Measurements from ENCODE around the gene RNF113A.
A peak's percentile ranks its signal among the peaks of the same experiment; 100 is the strongest.
"Not testable (repeated sequence)": the region's sequence is repeated elsewhere in the genome, so short reads cannot be mapped to it uniquely, and the experiment has no call there.

RNF113A gene

DNA sequence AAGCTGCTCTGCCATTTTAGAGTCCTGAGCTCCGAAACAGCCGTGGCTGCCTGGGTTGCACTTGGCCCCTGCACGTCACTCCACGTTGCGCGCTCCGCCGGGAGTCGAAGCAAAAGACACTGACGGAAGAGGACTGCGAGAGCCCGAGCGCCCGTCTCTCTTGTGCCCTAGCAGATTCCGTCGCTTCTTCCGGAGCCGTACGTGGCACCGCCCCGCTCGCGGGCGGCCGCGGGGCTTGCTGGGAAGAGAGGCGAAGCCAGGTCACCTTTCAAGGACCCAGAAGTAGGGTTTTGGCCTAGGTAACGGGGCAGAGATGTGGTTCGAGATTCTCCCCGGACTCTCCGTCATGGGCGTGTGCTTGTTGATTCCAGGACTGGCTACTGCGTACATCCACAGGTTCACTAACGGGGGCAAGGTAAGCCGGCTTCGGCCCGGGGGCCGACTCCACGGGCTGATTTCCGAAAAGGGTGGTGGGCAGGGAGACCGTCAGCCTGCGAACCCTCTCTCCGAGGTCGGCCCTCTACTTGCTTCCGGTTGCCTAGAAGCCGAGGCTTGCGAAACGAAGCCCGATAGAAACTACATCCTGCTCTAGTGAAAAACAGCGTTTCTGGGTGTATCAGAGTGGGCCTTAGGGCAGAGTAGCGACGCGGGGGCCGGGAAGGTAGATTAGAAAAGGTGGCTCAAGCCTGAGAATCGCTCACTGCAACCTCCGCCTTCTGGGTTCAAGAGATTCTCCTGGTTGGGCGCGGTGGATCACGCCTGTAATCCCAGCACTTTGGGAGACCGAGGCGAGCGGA is at the start of gene RNF113A, which contains the start of gene NDUFA1:
Gene RNF113A (minus strand): TSS at position 135 of the 797 bp plus-strand sequence. CDS start 120 bp downstream, at position 15.
Gene NDUFA1 (plus strand): TSS at position 234 of the 797 bp plus-strand sequence. CDS start 80 bp downstream, at position 314.
- peak; percentile 78 for DNase-seq

DNA sequence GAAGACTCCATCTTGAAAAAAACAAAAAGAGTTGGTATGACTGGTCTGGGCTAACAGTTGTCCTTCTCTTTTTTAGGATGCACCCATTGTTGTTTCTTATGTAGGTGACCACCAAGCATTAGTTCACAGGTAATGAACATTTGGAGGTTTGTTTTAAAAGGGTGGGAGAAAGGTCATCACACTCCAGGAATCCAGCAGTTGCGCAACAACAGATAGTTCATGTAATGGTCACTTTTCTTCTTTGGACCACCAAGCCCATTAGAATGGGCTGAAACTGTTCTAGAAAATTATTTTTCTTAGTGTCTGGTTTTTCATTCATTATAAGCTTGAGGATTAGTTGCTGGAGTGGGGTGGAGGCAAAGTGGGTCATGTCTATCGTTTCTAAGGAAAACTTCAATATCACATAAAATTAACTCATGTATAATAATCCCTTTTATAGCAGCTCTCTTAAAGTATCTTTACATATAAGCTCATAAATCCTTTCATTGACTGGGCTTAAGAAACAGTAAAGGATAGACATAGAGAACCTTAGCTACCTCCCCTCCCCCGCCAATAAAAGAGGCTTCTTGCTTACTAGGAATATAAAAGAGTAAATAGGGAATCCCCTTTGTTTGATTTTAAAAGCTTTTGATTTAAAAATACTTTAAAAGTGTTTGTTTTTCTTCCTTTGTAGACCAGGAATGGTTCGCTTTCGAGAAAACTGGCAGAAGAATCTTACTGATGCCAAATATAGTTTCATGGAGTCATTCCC is 48.5 kb upstream of the RNF113A start:
- no peak for DNase-seq

DNA sequence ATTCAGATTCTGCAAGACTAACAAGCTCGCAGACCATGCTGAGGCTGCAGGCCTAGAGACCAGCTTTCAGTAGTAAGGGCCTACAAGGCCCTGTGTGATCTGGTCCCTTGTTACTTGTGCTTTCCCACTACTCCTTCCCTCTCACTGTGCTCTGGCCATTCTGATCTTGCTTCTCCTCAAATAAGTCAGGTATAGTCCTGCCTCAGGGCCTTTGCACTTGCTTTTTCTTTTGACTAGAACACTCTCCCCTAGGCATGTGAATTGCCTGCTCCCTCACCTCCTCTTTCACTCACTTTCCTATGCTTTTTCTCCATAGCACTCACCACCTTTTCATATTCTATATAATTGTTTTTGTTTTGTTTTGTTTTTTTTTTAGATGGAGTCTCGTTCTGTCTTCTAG is 46.3 kb upstream of the RNF113A start:
- no peak for DNase-seq

DNA sequence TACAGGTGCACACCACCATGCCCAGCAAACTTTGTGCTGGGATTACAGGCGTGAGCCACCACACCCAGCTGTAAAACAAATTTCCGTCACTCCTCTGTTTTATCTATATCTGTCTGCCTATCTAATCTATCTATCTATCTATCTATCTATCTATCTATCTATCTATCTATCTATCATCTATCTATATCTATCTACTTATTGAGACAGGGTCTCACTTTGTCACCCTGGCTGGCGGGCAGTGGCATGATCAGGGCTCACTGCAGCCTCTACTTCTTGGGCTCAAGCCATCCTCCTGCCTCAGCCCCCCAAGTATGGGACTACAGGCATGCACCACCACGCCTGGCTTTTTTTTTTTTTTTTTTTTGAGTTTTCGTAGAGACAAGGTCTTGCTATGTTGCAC is 44.8 kb upstream of the RNF113A start:
- no peak for DNase-seq

DNA sequence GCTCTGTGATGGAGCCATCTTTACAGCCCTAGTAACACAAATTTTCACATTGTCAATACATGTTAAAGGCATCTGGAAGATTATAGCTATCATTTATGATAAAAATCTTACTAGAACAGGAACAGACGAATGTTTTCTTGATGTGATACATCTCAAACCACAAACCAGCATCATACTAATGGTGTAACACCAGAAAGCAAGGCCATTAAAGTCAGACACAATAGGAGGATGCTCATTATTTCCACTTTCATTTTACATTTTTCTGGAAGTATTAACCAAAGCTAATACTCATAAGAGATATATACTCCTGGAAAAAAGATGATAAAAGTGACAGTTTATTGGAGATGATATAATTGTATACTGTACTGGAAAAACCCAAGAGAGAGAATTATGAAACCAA is 29.4 kb upstream of the RNF113A start:
- DNase-seq: no peak

DNA sequence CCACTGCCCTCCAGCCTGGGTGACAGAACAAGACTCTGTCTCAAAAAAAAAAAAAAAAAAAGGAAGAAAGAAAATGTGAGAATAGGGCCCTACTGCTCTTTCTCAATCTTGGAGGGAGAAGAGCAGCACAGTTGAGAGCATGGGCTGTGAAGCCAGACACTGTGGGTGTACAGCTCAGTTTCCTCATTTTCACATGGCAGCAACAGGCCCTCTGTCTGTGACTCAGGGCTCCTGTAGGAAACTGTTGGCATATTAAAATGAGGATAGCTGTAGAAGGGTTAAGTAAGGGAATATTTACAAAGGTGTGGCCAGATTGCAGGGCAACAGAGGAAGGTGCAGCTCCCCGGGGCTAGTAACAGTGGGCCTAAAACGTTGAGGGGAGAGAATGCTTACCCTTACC is 27.6 kb upstream of the RNF113A start:
- no peak for DNase-seq

DNA sequence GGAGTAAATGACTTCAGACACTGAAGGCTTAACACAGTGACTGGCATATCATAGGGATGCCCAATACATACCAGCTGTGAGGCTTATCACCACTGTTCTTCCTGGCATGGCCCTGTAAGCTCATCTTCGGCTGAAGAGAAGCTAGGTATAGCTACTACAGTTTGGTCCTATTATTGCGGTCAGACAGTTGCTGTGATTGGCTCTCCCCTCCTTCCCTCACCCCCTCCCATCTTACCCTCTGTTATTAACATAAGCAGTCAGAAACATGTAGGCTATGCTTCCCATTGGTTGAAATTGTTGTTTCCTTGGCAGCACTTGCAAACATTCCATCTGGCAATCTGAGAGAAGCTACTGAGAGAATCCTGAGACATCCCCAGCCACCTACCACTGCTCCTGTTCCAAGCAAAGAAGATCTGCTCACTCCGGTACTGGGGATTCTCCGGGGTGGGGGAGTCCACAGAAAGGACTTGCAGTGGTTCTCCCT is 24.4 kb upstream of the RNF113A start, which contains the start of gene AKAP14:
Gene AKAP14 (plus strand): TSS at position 51 of the 484 bp plus-strand sequence. CDS start 7,331 bp downstream, outside the sequence.
- DNase-seq: no peak

DNA sequence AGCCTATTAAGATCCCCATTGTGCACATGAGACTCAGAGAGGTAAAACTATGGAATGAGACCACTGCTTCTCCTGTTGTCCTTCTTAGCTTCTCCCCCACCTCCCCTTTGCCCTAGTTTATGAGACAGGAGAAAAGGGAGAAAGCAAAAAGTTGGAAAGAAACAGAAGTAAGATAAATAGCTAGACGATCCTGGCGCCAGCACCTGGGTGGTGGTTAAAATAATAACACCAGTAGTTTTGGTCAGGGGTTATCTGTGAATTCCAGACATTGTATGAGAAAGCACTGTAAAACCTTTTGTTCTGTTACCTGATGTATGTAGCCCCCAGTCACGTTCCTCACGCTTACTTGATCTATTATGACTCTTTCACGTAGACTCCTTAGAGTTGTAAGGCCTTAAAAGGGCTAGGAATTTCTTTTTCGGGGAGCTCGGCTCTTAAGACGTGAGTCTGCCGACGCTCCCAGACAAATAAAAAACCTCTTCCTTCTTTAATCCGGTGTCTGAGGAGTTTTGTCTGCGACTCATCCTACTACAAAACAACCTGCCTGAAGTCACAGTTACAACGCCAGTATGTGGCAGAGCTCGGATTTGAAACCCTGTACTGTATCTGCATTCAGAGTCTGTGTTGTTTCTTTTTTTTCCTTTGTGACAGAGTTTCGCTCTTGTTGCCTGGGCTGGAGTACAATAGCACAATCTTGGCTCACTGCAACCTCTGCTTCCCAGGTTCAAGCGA is 20.6 kb upstream of the RNF113A start:
- DNase-seq: not testable (repeated sequence)

DNA sequence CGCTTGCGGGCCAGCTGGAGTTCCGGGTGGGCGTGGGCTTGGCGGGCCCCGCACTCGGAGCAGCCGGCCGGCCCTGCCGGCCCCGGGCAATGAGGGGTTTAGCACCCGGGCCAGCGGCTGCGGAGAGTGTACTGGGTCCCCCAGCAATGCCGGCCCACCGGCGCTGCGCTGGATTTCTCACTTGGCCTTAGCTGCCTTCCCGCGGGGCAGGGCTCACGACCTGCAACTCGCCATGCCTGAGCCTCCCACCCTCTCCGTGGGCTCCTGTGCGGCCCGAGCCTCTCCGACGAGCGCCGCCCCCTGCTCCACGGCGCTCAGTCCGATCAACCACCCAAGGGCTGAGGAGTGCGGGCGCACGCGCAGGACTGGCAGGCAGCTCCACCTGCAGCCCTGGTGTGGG is 19.1 kb upstream of the RNF113A start:
- DNase-seq: not testable (repeated sequence)

DNA sequence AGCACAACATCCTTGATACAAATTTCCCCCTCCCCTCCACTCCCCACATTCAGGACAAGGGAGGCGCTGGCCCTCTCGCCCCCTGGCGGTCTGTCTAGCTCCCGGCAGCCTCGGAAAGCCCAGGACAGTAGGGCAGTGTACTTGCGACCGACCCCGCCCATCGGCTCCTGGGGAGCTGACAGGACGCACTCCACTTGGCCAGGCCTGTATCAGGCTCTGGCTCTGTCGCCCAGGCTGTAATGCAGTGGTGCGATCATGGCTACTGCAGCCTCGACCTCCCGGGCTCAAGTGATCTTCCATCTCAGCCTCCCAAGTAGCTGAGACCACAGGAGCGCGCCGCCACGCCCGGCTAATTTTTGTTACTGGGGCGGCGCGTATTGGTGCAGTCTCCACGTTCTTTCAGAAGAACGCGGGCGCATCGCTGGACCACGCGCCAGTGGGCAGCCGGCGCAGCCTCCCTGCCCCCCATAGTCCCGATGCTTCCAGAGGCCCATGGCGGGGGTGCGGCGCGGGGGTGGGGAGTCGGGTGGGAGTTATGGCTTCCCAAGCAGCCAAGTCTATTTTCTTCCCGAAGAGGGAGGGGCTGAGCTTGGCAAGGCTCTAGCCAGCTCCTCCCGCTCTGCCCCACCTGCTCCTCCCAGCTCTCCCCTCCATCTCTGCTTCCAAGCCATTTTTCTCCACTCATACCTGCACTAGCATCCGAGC is 16.3 kb upstream of the RNF113A start:
- DNase-seq: no peak

DNA sequence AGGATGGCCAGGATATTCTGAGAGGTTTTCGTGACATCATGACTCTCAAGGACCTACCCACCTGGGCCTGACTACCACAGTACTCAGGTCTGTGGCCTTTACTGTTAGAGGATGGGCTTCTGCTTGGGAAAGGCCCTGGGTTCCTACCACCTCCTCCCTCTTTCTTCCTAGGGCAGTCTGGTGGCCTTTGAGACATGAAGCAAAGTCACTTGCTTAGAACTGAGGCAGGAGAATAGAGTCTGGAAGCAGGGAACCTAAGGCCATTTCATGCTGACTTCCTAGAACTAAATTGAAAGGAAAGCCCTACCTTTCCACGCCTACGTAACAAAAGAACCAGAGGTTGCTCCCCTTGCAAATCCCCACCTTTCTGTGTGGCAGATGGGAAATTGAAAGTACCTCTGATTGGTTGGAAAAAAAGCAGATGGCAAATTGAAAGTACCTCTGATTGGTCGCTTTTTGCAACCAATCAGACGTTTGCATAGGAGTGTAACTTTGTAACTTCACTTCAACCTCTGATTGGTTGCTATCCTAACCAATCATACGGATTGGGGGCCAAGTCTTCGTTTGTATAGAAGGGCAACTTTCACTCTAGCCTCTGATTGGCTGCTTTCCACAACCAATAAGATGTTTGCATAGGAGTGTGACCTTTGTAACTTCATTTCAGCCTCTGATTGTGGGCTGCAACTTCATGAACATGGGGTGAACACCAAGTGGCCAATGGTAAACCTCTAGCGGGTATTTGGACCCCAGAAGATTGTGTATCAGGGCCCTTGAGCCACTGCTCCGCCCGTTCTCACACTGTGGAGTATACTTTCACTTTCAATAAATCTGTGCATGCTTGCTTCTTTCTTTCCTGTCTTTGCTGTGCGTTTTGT is 14.3 kb upstream of the RNF113A start:
- no peak for DNase-seq

DNA sequence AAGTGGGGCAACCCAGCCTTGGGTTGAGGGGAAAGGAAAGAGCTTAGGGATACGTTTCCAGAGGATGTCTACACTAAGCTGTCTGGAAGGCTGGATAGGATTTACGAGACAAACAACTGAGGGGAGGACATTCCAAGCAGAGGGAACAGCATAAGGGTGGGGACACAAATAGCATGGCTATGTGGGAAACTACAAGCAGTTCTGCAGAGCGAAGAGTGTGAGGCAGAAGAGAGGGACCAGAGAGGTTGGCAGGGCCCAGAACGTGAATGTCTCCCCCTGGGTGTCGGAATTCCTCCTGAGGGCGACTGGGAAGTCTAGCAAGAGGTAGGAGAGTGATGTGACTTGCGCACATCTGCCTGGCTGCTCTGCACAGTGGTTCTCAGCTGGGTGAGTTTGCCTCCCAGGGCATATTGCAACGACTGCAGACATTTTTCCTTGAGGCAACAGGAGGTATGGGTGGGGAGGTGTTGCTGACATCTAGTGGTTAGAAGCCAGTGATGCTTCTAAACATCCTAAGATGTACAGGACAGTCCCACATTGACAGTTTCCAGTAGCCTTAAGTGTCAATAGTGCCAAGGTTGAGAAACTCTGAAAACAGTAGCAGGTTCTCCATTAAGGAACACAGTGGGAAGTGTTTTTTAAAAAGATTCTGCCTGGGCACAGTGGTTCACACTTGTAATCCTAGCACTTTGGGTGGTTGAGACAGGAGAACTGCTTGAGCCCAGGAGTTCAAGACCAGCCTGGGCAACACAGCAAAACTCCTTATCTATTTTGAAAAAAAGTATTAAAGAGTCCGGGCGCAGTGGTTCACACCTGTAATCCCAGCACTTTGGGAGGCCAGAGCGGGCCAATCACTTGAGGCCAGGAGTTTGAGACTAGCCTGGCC is 9.3 kb upstream of the RNF113A start:
- no peak for DNase-seq

DNA sequence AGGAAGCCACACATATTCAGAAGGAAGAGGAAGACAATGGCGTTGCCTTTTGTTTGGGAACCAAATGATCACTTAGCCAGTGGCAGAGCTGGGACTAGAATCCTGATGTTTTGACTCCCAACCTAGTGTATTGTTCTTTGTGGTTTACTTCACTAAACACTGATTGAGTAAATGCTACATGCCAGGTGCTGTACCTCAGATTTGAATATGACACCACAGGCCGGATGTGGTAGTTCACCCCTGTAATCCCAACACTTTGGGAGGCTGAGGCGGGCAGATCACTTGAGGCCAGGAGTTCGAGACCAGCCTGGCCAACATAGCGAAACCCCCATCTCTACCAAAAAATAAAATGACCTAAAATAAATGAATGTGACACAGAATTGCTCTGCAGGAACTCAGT is 8.5 kb upstream of the RNF113A start:
- DNase-seq: no peak

DNA sequence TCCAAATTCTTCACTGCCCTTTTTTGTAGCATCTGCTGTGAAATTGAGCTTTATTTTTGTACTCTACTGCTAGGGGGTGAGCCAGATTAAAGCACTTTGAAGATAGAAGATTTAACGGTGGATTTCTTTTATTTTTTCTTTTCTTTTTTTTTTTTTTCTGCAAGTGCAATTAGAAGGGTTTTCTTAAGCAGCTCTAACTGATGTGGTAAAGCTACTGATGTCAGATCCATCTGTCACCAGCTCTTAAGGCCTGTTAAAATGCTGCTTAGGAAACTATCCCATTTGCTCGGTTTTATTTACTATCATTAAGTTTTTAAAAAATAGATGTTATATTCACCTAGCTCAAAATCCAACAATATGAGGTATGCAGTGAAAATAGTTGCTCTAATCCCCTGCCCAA is 7.2 kb upstream of the RNF113A start:
- DNase-seq: no peak

DNA sequence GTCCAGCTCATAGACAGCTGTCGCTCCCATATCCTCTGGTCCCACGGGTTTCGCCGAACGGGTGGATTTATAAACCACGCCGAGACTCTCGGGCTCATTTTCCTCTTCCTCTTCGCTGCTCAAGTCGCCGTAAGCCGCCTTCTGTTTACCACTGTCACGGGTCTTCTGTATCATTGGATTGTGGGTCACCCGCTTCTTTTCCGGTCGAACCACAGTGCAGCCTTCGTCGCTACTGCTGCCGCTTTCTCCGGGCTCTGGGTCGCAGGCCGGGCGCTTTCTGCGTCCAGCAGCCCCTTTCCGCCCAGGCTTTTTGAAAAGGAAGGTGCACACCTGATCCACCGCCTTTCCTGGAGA is 311 bp downstream of the RNF113A start:
- DNase-seq: peak; percentile 16

DNA sequence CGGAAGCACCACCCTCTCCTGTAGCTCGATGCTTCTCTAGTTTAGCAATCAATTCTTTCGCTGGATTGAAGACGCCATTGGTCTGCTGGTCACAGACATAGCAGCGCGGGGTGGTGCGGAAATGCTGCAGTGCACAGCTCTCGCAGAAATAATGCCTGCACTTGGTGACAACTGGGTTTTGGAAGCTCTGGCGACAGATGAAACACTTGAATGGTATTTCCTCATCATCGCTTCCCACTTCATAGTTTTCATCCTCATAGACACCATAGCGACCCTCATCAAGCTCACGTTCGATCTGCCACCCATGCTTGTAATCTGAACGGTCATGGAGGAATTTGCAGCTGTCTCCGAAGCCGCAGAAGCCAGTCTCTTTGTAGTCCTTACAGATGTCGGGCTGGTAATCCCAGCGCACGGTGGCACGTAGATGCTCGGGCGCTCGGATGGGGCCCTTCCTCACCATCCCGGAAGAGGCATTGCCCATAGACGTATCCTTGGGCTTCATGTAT is 854 bp downstream of the RNF113A start:
- no peak for DNase-seq

DNA sequence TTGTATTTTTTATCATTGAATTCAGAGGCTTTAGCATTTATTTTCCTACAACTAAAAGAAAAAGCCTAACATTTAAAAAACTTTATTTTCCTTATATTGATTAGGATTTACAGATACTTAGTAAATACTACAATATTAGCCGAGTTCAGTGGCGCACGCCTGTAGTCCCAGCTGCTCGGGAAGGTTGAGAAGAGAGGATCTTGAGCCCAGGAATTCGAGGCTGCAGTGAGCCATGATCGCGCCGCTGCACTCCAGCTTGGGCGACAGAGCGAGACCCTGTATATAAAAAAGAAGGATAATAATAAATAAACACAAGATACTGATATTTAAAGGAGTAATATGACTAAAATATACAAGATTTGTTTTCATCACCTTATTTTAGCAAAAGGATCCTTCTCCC is 18.1 kb downstream of the RNF113A start:
- DNase-seq: no peak

DNA sequence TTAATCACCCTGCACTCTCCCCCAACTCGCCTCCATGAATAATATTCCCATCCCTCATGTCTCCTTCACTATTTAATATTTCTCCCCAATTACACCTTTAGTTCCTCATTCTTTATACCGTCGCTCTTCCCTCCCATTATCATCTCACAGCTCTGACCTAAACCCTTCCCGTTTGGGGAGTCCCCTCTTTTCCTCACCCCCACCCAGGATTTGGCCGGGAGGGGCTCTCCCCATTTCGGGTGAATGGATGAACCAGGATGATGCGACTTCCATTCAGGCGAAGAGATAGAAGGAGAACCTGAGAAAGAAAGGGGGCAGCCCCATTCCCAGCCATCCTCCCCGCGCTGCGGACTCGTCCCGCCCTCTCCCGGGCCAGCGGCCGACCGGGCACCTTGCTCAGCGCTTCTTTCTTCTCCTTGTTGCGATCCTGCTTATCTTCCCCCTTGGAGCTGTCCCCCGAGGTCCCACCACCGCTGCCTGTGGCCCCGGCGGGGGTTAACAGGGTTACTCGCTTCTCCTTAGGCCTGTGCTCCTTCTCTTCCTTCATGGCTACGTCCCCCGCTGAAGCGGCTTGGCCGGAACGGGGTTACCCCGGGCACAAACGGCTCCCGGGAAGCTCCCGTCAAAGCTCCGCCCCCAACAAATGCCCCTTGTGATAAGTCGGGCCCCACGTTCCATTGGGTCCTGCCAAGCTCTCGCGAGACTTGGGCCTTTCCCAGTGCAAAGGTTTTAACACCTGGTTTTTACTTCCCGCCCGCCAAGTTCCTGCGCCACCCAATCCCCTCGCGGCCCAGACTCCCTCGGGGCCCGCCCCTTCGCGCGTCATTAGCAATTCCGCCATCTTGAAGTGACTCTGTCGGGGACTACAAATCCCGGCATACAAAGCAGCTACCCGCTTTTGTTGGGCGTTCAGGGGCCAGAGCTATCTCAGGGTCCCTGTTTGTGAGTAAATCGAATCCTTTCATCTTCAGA is 18.9 kb downstream of the RNF113A start, which contains the start of gene UPF3B:
Gene UPF3B (minus strand): TSS at position 582 of the 972 bp plus-strand sequence. CDS start 35 bp downstream, at position 547.
- DNase-seq: peak; percentile 91

DNA sequence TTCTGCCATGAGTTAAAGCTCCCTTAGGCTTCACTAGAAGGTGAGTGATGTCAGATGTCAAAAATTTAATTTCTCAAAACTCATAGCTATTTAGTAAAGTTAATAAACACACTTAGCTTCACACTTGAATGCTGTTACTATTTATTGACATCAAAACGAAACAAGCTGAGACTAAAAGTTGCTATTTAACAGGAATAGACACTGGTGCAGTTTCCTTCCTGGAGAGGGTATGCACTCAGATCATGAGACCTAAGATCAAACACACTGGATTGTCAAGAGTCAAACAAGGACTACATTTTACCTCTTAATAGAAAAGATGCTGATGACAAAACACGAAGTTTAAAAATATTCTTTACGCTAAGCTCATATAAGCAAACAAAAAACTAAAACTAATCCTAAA is 37.6 kb downstream of the RNF113A start:
- no peak for DNase-seq

Data from NK-92 treated with Interleukin-12 subunit alpha and Interleukin-12 subunit beta, amount 100 ng/mL, for 24 hours (cell line).